Fibroblast of villous mesenchyme (primary cell): ENCODE results near the gene ARHGAP35. TPM values are rescaled to one million over a fixed set of nuclear protein-coding genes. Genes with fewer than 3 reads are reported as not detected.
"Not testable (repeated sequence)": the region's sequence is repeated elsewhere in the genome, so short reads cannot be mapped to it uniquely, and the experiment has no call there.

Source experiments
- DNase-seq: peaks from one replicate; pipeline ENCODE4 v3.0.0-alpha.2; 2010; ENCODE audit warnings: low read depth
- H3K4me3 ChIP-seq: 2 replicates; pipeline ENCODE4 v1.5.1; 2011; ENCODE audit warnings: low read depth, mild to moderate bottlenecking, low read length
- CTCF ChIP-seq: IDR thresholded peaks from 2 replicates; pipeline ENCODE4 v1.5.1; 2012; ENCODE audit warnings: low read depth, mild to moderate bottlenecking, low read length; ENCODE audit not compliant: insufficient read depth
- total RNA-seq: library from RNA; depleted of rRNA; stranded (reverse); fragments of >200 nt; gene quantifications from 2 replicates; pipeline ENCODE4 v1.2.3, GENCODE V29; 2012

The ARHGAP35 gene
- total RNA-seq, 1 donor, result 31.5 TPM

- no peak overlapping the region for H3K4me3 ChIP-seq
- no peak for DNase-seq
- TF ChIP-seq CTCF, result no peak
Measured at GRCh38 chr19:46881092-46881491, 20.3 kb downstream of the ARHGAP35 start.

GRCh38 chr19:46882034-46882433 lies 21.2 kb downstream of the ARHGAP35 start:
- DNase-seq, result no peak
- no peak for TF ChIP-seq CTCF
- H3K4me3 ChIP-seq, result no peak overlapping the region

GRCh38 chr19:46882751-46883150 lies 22.0 kb downstream of the ARHGAP35 start:
- not testable (repeated sequence) for H3K4me3 ChIP-seq, DNase-seq

- no peak for TF ChIP-seq CTCF
Measured at GRCh38 chr19:46885411-46885810, 24.6 kb downstream of the ARHGAP35 start.

GRCh38 chr19:46886546-46887239 lies 25.9 kb downstream of the ARHGAP35 start:
- no peak for DNase-seq
- H3K4me3 ChIP-seq, result no peak overlapping the region
- TF ChIP-seq CTCF, result no peak

More at GRCh38 chr19:46885411-46885810, 24.6 kb downstream of the ARHGAP35 start:
- DNase-seq, result no peak
- H3K4me3 ChIP-seq, result no peak overlapping the region

- TF ChIP-seq CTCF, result no peak
- no peak for DNase-seq
Measured at GRCh38 chr19:46887240-46887782, 26.5 kb downstream of the ARHGAP35 start.

GRCh38 chr19:46890423-46891170 lies 29.8 kb downstream of the ARHGAP35 start:
- no peak overlapping the region for H3K4me3 ChIP-seq
- DNase-seq, result peak; percentile 92
- TF ChIP-seq CTCF, result peak; percentile 7

More at GRCh38 chr19:46887240-46887782, 26.5 kb downstream of the ARHGAP35 start:
- H3K4me3 ChIP-seq, result no peak overlapping the region
